ENCODE results near the gene MIER1.
"Not testable (repeated sequence)": the region's sequence is repeated elsewhere in the genome, so short reads cannot be mapped to it uniquely, and the experiment has no call there.

DNA sequence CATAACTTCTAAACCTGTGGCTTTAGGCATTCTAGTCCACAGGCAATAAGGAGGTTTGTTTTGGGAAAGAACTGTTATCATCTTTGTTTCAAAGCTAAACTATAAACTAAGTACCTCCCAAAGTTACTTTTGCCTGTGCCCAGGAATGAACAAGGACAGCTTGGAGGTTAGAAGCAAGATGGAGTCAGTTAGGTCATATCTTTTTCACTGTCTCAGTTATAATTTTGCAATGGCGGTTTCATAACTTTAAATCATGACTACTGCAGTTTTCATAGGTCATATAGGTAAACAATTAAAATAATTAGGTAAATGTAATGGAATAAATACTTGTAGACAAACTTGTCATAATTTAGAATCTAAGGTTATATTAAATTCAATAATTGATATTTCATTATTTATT, 9.6 kb upstream of the MIER1 start:
- TF ChIP-seq, protein P1, sequence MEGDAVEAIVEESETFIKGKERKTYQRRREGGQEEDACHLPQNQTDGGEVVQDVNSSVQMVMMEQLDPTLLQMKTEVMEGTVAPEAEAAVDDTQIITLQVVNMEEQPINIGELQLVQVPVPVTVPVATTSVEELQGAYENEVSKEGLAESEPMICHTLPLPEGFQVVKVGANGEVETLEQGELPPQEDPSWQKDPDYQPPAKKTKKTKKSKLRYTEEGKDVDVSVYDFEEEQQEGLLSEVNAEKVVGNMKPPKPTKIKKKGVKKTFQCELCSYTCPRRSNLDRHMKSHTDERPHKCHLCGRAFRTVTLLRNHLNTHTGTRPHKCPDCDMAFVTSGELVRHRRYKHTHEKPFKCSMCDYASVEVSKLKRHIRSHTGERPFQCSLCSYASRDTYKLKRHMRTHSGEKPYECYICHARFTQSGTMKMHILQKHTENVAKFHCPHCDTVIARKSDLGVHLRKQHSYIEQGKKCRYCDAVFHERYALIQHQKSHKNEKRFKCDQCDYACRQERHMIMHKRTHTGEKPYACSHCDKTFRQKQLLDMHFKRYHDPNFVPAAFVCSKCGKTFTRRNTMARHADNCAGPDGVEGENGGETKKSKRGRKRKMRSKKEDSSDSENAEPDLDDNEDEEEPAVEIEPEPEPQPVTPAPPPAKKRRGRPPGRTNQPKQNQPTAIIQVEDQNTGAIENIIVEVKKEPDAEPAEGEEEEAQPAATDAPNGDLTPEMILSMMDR (IDR thresholded peaks at IDR 0.05; ENCODE audit: low read depth, low read length, poor library complexity, severe bottlenecking) = not testable (repeated sequence)
- TF ChIP-seq EZH2phosphoT487 (IDR thresholded peaks at IDR 0.05; ENCODE audit: borderline replicate concordance, low read length) = not testable (repeated sequence)

Measured in DOHH2 (cell line).